HepG2 (cell line): ENCODE results near the gene LRPPRC. TPM values are rescaled to one million over a fixed set of nuclear protein-coding genes. Genes with fewer than 3 reads are reported as not detected.

Experiments used
- ATAC-seq: fragments of 200-7000 bp; cut with Tn5 transposase; 3 replicates; pipeline ENCODE4 v1.9.1; 2020; ENCODE audit warnings: mild to moderate bottlenecking, moderate library complexity
- BruUV-seq: library from RNA; stranded (reverse); fragments of 400-500 nt; replicated peaks from 2 replicates; lab custom pipeline; 2021; lab: Mats Ljungman, UMichigan
- CTCF ChIA-PET: fragments of 300-600 bp; formaldehyde crosslinking; extraction: SDS; loops from one replicate; lab custom pipeline; 2021; ENCODE audit warnings: low total read pairs, inconsistent platforms, low intra/inter-chr PET ratio; lab: Yijun Ruan, JAX
- POLR2A ChIA-PET: fragments of 350-600 bp; sonication (Branson Sonifier 250); formaldehyde crosslinking; loops from one replicate; lab custom pipeline; 2020; ENCODE audit warnings: antibody characterized with exemption, inconsistent platforms; lab: Yijun Ruan, JAX
- DNase-seq: peaks from one replicate; pipeline ENCODE4 v3.0.0-alpha.2; 2015; ENCODE audit warnings: low spot score
- FAIRE-seq: peaks from 3 replicates; lab custom pipeline; 2011; peaks lifted over from hg19 to GRCh38; lab: Jason Lieb, UNC
- H2AFZ ChIP-seq: one replicate; pipeline ENCODE4 v1.6.1; 2011; ENCODE audit warnings: low read length, inconsistent platforms
- H3K27ac ChIP-seq: fragments of 300-600 bp; 3 replicates; pipeline ENCODE4 v1.8.0; 2011; ENCODE audit warnings: mixed run types, mild to moderate bottlenecking, mixed read lengths, low read length, inconsistent platforms; ENCODE audit not compliant: insufficient read depth; ENCODE audit errors: extremely low read length
- H3K27me3 ChIP-seq, 2 experiments: fragments of 200-600 bp in 1 of 2; 2 replicates in 1 of 2; 3 replicates in 1 of 2; pipeline versions ENCODE4 v1.6.0 to v1.8.0; 2011; ENCODE audit warnings: low read length in 2 of 2, mild to moderate bottlenecking in 2 of 2, moderate library complexity in 2 of 2, inconsistent platforms in 1 of 2; ENCODE audit not compliant: insufficient read depth in 2 of 2, control insufficient read depth in 1 of 2
- H3K36me3 ChIP-seq, 2 experiments: fragments of 200-600 bp in 1 of 2; replicated peaks in 1 of 2; 2 replicates in 1 of 2; 3 replicates in 1 of 2; pipeline versions ENCODE4 v1.5.1 to v1.8.0; 2011; ENCODE audit warnings: low read length in 2 of 2, inconsistent platforms in 1 of 2; ENCODE audit not compliant: insufficient read depth in 2 of 2, control insufficient read depth in 1 of 2
- H3K4me1 ChIP-seq: 2 replicates; pipeline ENCODE4 v1.5.1; 2012; ENCODE audit warnings: low read length, inconsistent platforms; ENCODE audit not compliant: insufficient read depth
- H3K4me2 ChIP-seq: 2 replicates; pipeline ENCODE4 v1.6.0; 2011; ENCODE audit warnings: low read depth, low read length, inconsistent platforms
- H3K4me3 ChIP-seq, 3 experiments: fragments of 200-600 bp in 1 of 3; sonication (generic), shearing (Covaris generic) in 1 of 3; replicated peaks in 1 of 3; 2 replicates each; pipeline ENCODE4 v1.5.1; 2011 to 2016; ENCODE audit warnings: low read length in 3 of 3, inconsistent platforms in 2 of 3, low read depth in 2 of 3, mild to moderate bottlenecking in 2 of 3, control low read depth in 1 of 3, mixed read lengths in 1 of 3; ENCODE audit not compliant: insufficient read depth in 1 of 3
- H3K79me2 ChIP-seq: one replicate; pipeline ENCODE4 v1.6.1; 2011; ENCODE audit warnings: low read length, inconsistent platforms; ENCODE audit not compliant: insufficient read depth
- H3K9ac ChIP-seq: 2 replicates; pipeline ENCODE4 v1.6.0; 2011; ENCODE audit warnings: mild to moderate bottlenecking, low read depth, low read length, inconsistent platforms; ENCODE audit not compliant: insufficient read depth
- H3K9me3 ChIP-seq: 2 replicates; pipeline ENCODE4 v1.5.1; 2012; ENCODE audit warnings: mild to moderate bottlenecking, low read length
- H4K20me1 ChIP-seq: 2 replicates; pipeline ENCODE4 v1.6.0; 2011; ENCODE audit warnings: inconsistent platforms, mild to moderate bottlenecking, low read length, moderate library complexity; ENCODE audit not compliant: insufficient read depth
- ATF4 ChIP-seq, 2 experiments: fragments of 450-650 bp in 1 of 2; sonication (generic) in 1 of 2; formaldehyde crosslinking; IDR thresholded peaks; 2 replicates each; pipeline versions ENCODE4 v1.5.0 to v1.8.0; 2020 to 2022; ENCODE audit warnings: mild to moderate bottlenecking in 1 of 2, missing genetic modification reagents in 1 of 2
- CEBPB ChIP-seq: IDR thresholded peaks from 2 replicates; pipeline ENCODE4 v1.6.1; 2011; ENCODE audit warnings: low read depth, low read length, improper control_type of control experiment, borderline replicate concordance
- CEBPG ChIP-seq: IDR thresholded peaks from 2 replicates; pipeline ENCODE4 v1.6.1; 2016
- HOXA9 ChIP-seq: sonication (generic); formaldehyde crosslinking; IDR thresholded peaks from 2 replicates; pipeline ENCODE4 v1.8.1; 2022; ENCODE audit warnings: missing genetic modification reagents, mild to moderate bottlenecking, moderate library complexity, borderline replicate concordance
- POLR2A ChIP-seq, 2 experiments: IDR thresholded peaks; 2 replicates each; pipeline ENCODE4 v1.6.1; 2011; ENCODE audit warnings: low read depth in 2 of 2, low read length in 2 of 2, mild to moderate bottlenecking in 1 of 2, moderate library complexity in 1 of 2; ENCODE audit not compliant: insufficient read depth in 1 of 2
- POLR2AphosphoS2 ChIP-seq: IDR thresholded peaks from 2 replicates; pipeline ENCODE4 v1.6.1; 2011; ENCODE audit warnings: low read depth, low read length, improper control_type of control experiment
- RBM22 ChIP-seq: fragments of 200-400 bp; formaldehyde crosslinking; optimal IDR thresholded peaks from 2 replicates; pipeline ENCODE3; 2017; ENCODE audit warnings: mild to moderate bottlenecking, low read length, moderate library complexity
- RFXANK ChIP-seq: IDR thresholded peaks from 2 replicates; pipeline ENCODE4 v1.6.1; 2016
- SMAD1 ChIP-seq: sonication (generic); formaldehyde crosslinking; IDR thresholded peaks from 2 replicates; pipeline ENCODE4 v1.4.0; 2020; ENCODE audit warnings: missing genetic modification reagents, low read depth, mild to moderate bottlenecking, borderline replicate concordance
- ZNF337 ChIP-seq: sonication (generic); formaldehyde crosslinking; IDR thresholded peaks from 2 replicates; pipeline ENCODE4 v1.5.1; 2020; ENCODE audit warnings: missing genetic modification reagents, low read depth, mild to moderate bottlenecking, borderline replicate concordance
- ZNF703 ChIP-seq: sonication (generic); formaldehyde crosslinking; IDR thresholded peaks from 2 replicates; pipeline ENCODE4 v1.5.1; 2020; ENCODE audit warnings: missing genetic modification reagents, mild to moderate bottlenecking, moderate library complexity, borderline replicate concordance
- WGBS: methylation state at CpG from one replicate; pipeline ENCODE4 v1.1.6; 2017; ENCODE audit warnings: low lambda C conversion rate; 5-methylcytosine and 5-hydroxymethylcytosine counted together
- in situ Hi-C: cut with HindIII; loops from 2 replicates; pipeline ENCODE4 v1.10.0; 2017; ENCODE audit warnings: low pct_unique_long_range_greater_than_20kb; ENCODE audit not compliant: extremely low pct_ligation_motif_present
- intact Hi-C: fragments of 100-400 bp; cut with micrococcal nuclease; formaldehyde crosslinking; loops from one replicate; pipeline ENCODE4 v1.10.0; 2022; ENCODE audit not compliant: unreplicated experiment
- polyA plus RNA-seq, 8 experiments: library from polyadenylated mRNA; depleted of rRNA in 3 of 8; stranded (reverse) in 7 of 8; unstranded in 1 of 8; fragments of >200 nt; fragmentation: Illumina TruSeq in 4 of 8; extraction: Trizol in 4 of 8; gene quantifications; 2 replicates each; pipeline versions ENCODE4 v1.2.1 to v1.2.3, GENCODE V29; 2011 to 2016; ENCODE audit warnings: low read depth in 4 of 8, missing spikeins in 1 of 8, mixed read lengths in 1 of 8; ENCODE audit not compliant: insufficient read depth in 1 of 8
- total RNA-seq, 5 experiments: library from RNA; depleted of rRNA; stranded (reverse); fragments of >200 nt; fragmentation: Illumina TruSeq; extraction: Trizol; gene quantifications; 2 replicates each; pipeline ENCODE4 v1.2.3, GENCODE V29; 2016; ENCODE audit warnings: low read depth in 1 of 5

The LRPPRC gene
- total and polyA plus RNA-seq, 2 of the 13 experiments (the other 11 are each of a cell fraction or from before 2014, with no cell fraction given): 117 to 167 TPM

- no peak; the same call in 2 of the 3 replicates for ATAC-seq
- BruUV-seq: no TSS peak
- no peak overlapping the region for H3K4me2 ChIP-seq
- H3K9me3 ChIP-seq: no peaks in the 10 kb centered on the region
- no peak for TF ChIP-seq RFXANK (CRISPR knock-in tag)
- TF ChIP-seq CEBPG: peak; percentile 50
- TF ChIP-seq SMAD1: no peak
- no peak for TF ChIP-seq ZNF703 (CRISPR knock-in tag)
- peak in 1 of 2 experiments; percentile 94; a peak in 2 of 4 replicates for TF ChIP-seq ATF4 (CRISPR knock-in tag; IDR thresholded peaks at IDR 0.05)
- no peak for TF ChIP-seq ZNF337 (CRISPR knock-in tag)
- peak; percentile 54; the same call in 1 of the 2 replicates for TF ChIP-seq CEBPB
- peak; percentile 50; the same call in 1 of the 2 replicates for TF ChIP-seq POLR2AphosphoS2
- TF ChIP-seq RBM22: peak; percentile 87
- 0 out of 4 replicates have a peak, but pooled peaks of 1 of the 2 experiments have one; percentile 39 for TF ChIP-seq POLR2A (IDR thresholded peaks at IDR 0.05; ENCODE audit: insufficient read depth in 1 of 2, low read depth in 2 of 2, low read length in 2 of 2)
- no peak for TF ChIP-seq HOXA9 (CRISPR knock-in tag)
- TF ChIP-seq, all 625 proteins: peak for 6
- Histone ChIP-seq H3K79me2 (peaks cover 66% of the 10 kb centered on the region), H3K36me3 (peaks cover 7 to 63% of the 10 kb centered on the region in 2 experiments), H4K20me1 (peaks cover 10% of the 10 kb centered on the region), H3K4me1 (peaks cover 13% of the 10 kb centered on the region; the same call in 1 of the 2 replicates), H3K9ac (no peak overlapping the region), H3K4me3 (no peak overlapping the region), H2AFZ (no peak overlapping the region), H3K27me3 (no peaks in the 10 kb centered on the region), H3K27ac (no peak overlapping the region)
- CTCF ChIA-PET: no interaction called here
- intact Hi-C loops (no loop called here), in situ Hi-C loops (no loop called here)
- POLR2A ChIA-PET: no interaction called here
- DNase-seq (no peak), FAIRE-seq (no peak)
- WGBS: 99% methylated on average over 3 of the region's 3 CpGs
These were observed 10.4 kb downstream of the LRPPRC start for GRCh38 chr2:43985359-43985758.
